ENCODE measurements around the gene OR10G2.
"Not testable (repeated sequence)": the region's sequence is repeated elsewhere in the genome, so short reads cannot be mapped to it uniquely, and the experiment has no call there.

Gene OR10G2

GRCh38 chr14:21634840-21635239 lies at the start of gene OR10G2:
OR10G2 (minus strand) TSS chr14:21634940; CDS start chr14:21634842, 98 bp downstream.
- no peak for DNase-seq

DNA sequence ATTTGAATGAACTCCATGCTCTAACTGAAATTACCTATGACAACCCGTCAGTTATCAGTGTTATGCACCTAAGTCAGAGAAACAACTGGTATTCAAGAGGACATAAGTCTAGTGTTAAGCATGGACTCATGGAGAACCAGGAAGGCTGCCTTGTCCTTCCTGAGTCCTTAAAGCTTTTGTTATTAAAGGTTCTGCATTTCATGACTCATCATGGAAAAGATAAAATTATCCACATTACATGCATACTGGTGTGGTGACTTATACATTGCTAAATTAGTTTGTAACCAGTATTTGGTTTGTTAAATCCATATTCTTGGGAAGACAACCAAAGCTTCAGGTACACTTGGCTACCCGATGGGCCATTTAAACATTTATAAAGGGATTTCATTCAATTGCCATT lies 45.3 kb upstream of the OR10G2 start:
- DNase-seq = peak; percentile 77

DNA sequence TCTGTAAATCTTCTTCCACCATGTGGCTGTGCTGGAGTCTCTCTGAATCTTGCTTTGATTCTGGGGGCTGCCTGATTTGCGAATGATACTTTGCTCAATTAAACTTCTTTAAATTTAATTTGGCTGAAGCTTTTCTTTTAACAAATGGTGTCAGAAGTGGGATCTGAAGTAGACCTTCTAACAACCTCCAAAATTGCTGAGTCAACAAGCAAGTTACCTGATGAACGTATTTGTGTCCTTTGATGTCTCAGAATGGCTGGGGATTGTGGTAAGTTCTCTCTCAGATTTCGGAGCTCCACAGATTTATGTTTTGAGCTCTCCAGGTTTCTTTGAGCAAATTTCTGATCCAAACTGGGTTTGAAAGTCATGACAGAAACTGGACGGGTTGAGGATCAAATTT lies 40.8 kb upstream of the OR10G2 start:
- DNase-seq = no peak

DNA sequence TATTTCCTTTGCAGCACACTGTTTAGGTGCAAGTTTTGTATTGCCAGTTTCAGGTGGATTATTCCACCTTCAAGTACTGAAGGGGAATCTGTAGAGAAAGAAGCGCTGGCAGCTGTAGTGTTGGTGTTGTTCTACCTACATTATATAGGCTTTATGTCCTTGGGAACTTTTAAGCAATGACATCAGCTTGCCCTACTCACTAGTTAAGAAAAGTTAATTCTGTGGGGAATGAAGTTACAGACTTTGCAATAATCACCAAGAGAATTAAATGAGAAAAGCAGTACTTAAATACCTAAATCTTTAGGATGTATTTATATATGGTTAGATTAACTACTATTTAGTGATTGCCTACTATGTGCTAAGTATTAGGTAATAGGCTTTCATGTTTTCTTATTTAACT lies 39.0 kb upstream of the OR10G2 start, which contains the start of gene OR4E1:
TSS of gene OR4E1 (minus strand) at position 101 of the 400 bp plus-strand sequence. CDS start 2,883 bp downstream, outside the sequence.
- DNase-seq = no peak

DNA sequence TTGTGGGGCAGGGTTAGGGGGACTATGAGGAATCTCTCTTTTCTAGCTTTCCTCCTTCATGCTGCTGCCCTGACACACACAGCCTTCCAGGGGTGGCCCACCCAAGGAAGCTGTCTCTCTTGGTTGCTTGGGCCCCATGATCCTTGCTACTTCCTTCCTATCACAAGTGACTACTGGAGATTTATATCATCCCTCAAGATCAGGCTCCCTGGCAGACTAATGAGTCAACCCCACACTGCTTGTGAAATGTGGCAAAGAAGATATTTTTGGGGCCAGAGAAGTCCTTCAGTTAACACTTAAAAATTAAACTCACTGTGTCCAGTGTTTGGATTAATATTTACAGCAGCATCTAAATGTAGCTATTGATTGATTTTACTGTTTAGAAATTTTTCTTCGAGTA lies 37.4 kb upstream of the OR10G2 start:
- DNase-seq = peak; percentile 21

DNA sequence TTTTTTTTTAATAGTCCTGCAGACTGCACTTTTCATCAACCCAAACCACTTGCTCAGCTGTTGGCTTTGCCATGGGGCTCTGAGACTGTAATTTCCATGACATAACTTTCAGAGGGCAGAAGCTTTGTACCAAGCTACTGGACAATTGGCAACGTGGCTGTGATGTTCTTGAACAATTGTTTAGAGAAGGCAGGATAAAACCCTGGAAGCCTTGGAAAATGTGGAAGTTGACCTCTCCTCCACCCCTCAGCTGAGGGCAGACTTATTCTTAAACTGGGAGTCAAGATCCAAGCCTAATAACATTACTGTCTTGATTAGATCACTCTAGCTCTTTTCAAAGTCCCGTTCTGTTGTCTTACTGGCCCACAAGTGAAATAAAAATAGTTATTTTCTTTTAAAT lies 36.6 kb upstream of the OR10G2 start:
- DNase-seq = no peak

GRCh38 chr14:21669284-21669683 lies 34.5 kb upstream of the OR10G2 start:
- DNase-seq = no peak

GRCh38 chr14:21668377-21668776 lies 33.6 kb upstream of the OR10G2 start:
- DNase-seq = peak; percentile 80

DNA sequence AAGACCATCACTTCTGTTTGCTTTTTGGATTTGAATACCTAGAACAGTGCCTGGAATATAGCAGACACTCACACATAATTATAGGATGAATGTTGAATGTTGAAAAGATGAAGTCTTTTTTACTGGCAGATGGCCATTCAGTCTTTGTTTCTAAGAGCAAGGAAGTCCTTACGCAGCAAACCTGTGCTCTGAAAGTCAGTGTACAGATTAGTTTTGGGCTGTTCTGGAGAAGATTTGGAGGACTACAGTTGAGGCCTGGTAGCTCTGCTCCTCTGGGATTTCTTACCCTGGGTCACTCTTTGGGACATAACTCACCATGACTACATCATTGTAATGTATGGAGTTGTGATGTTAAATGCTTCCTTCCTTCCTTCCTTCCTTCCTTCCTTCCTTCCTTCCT lies 22.2 kb upstream of the OR10G2 start:
- no peak for DNase-seq

- DNase-seq = no peak
These were observed 19.5 kb upstream of the OR10G2 start for GRCh38 chr14:21654215-21654614.

- no peak for DNase-seq
These were observed 18.7 kb upstream of the OR10G2 start, which contains the start of gene OR4E2 for GRCh38 chr14:21653331-21653885. OR4E2 (plus strand) TSS chr14:21653835; CDS start chr14:21665083, 11,248 bp downstream.

DNA sequence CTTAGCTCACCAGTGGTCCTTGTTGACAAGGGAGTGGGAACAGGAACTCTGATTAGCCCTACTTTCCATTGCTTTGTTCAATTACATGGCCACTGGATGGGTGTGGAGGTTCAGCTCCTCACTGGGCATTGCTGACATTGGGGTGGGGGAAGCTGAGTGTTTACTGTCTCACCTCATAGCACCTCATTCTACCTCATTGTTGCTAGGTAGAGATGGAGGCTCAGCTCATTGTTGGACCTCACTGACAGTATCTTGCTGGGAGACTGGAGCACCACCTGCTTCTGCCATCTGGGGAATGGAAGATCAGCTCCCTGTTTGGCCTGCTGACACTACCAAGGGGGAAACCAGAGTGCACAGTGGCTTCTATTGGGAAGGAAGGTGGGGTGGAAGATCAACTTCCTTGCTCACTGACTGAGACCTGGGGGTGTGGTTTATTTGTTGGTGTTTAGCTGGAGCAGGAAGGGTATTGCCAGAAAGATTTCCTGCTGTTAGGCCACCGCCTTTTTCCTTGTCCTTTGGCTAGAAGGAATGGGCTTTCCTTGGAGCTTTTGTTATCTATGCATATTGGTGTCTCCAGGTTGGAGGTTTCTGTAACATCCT lies 17.6 kb upstream of the OR10G2 start:
- DNase-seq = no peak

- DNase-seq = no peak
These were observed 12.6 kb upstream of the OR10G2 start for GRCh38 chr14:21647380-21647779.

DNA sequence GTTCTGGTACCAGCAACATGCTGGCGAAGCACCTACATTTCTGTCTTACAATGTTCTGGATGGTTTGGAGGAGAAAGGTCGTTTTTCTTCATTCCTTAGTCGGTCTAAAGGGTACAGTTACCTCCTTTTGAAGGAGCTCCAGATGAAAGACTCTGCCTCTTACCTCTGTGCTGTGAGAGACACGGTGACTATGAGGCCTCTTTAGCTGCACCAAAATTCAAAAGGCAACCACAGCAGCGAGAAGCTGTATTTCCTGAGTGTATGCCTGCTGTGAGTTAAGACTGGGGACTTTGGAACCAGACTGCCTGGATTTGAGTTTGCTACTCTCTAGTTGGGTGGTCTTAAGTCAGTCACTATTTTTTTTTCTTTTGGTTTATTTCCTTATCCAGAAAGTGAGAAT lies 8.7 kb upstream of the OR10G2 start:
- DNase-seq = no peak

GRCh38 chr14:21642683-21643082 lies 7.9 kb upstream of the OR10G2 start:
- no peak for DNase-seq

DNA sequence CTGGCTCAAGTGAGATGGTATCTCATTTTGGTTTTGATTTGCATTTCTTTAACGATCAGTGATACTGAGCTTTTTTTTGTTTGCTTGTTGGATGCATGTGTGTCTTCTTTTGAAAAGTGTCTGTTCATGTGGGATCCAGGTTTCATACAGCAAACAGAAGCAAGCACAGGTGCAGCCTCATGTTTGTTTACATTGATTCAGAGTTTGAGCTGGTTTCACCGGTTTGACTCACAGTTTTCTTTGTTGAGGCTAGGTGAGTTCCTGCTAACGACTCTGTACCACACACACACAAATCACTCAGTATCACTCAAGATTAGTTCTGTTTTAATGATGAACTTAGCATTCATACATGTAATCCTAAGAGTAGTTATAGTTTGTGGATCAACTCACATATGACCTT lies 3.7 kb downstream of the OR10G2 start:
- no peak for DNase-seq

- DNase-seq = not testable (repeated sequence)
These were observed 4.2 kb downstream of the OR10G2 start for GRCh38 chr14:21630503-21630902.

- no peak for DNase-seq
These were observed 8.1 kb downstream of the OR10G2 start for GRCh38 chr14:21626491-21627230.

- DNase-seq = no peak
These were observed 17.1 kb downstream of the OR10G2 start for GRCh38 chr14:21617614-21618013.

DNA sequence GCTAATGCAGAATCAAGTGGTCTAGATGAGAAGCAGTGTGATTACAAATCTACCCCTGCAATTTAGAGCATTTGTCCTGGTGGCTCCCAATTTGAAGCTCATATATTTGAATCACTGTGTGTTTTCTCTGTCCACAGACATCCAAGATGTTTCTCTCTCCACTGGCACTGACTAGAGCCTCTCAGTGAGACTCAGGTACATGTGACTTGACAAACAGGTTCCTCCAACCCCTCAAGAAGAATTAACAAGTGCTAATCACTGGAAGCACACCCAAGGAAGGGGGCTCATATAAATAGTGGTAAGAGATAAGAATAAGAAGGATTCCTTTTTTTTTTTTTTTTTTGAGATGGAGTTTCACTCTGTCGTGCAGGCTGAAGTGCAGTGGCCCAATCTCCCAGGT lies 20.5 kb downstream of the OR10G2 start:
- DNase-seq = no peak

DNA sequence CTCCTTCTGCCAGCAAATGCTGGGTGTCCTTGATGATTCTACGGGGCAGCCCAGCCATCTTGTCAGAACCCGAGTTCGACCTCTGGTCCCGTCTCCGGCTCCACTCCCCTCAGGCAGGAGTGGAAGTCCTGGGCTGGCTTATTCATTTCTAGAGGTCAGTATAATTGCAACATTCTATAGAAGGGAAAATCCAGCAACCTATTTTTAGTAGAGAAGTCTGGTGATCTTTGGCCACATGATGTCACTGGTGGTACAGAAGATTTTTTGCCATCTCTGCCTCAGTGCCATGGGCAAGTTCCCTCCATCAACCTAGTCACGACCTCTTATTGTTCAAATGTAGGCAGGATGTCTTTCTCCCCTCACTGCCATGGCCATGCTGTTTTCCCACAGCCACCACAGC lies 22.4 kb downstream of the OR10G2 start:
- no peak for DNase-seq

GRCh38 chr14:21602181-21602580 lies 32.6 kb downstream of the OR10G2 start:
- DNase-seq = not testable (repeated sequence)

GRCh38 chr14:21589317-21589716 lies 45.4 kb downstream of the OR10G2 start:
- no peak for DNase-seq

Measured in NCI-H226 (cell line).